Activated T-cell treated with anti-CD3 and anti-CD28 coated beads, Interleukin-2, amount 50 U/mL, for 24 hours (primary cell): ENCODE measurements around the gene COG7.
"Not testable (repeated sequence)": the region's sequence is repeated elsewhere in the genome, so short reads cannot be mapped to it uniquely, and the experiment has no call there.

Experiments
- DNase-seq: peaks from one replicate; pipeline ENCODE4 v3.0.0-alpha.2; 2020
- H3K27ac Mint-ChIP-seq: 2 replicates; pipeline ENCODE4 v1.8.0; 2020; ENCODE audit warnings: mild to moderate bottlenecking, mixed read lengths
- H3K27me3 Mint-ChIP-seq: 2 replicates; pipeline ENCODE4 v1.8.0; 2020; ENCODE audit warnings: mixed read lengths
- H3K36me3 Mint-ChIP-seq: 2 replicates; pipeline ENCODE4 v1.8.0; 2020; ENCODE audit warnings: low read depth, mixed read lengths
- H3K4me1 Mint-ChIP-seq: 2 replicates; pipeline ENCODE4 v1.8.0; 2020; ENCODE audit warnings: low read depth, mixed read lengths
- H3K4me3 Mint-ChIP-seq: 2 replicates; pipeline ENCODE4 v1.8.0; 2020; ENCODE audit warnings: mild to moderate bottlenecking, moderate library complexity, mixed read lengths
- H3K9me3 Mint-ChIP-seq: 2 replicates; pipeline ENCODE4 v1.8.0; 2020; ENCODE audit warnings: mixed read lengths

The COG7 gene

GRCh38 chr16:23392223-23392600, 60.8 kb downstream of the COG7 start:
- Mint-ChIP-seq H3K27ac (no peak overlapping the region), H3K9me3 (no peaks in the 10 kb centered on the region), H3K27me3 (no peaks in the 10 kb centered on the region), H3K36me3 (peaks cover 88% of the 10 kb centered on the region), H3K4me1 (no peaks in the 10 kb centered on the region), H3K4me3 (no peak overlapping the region)
- DNase-seq: no peak

GRCh38 chr16:23391381-23392222, 61.4 kb downstream of the COG7 start:
- Mint-ChIP-seq H3K4me3 (no peak overlapping the region), H3K36me3 (peaks cover 83% of the 10 kb centered on the region), H3K27me3 (no peaks in the 10 kb centered on the region), H3K9me3 (no peaks in the 10 kb centered on the region), H3K27ac (no peak overlapping the region), H3K4me1 (no peaks in the 10 kb centered on the region)
- no peak for DNase-seq

- H3K27me3 Mint-ChIP-seq, H3K4me3 Mint-ChIP-seq, DNase-seq, H3K9me3 Mint-ChIP-seq, H3K4me1 Mint-ChIP-seq, H3K27ac Mint-ChIP-seq: not testable (repeated sequence)
- H3K36me3 Mint-ChIP-seq: peaks cover 68% of the 10 kb centered on the region
These were observed 63.1 kb downstream of the COG7 start for GRCh38 chr16:23389936-23390335.

GRCh38 chr16:23389201-23389600, 63.8 kb downstream of the COG7 start:
- H3K4me1 Mint-ChIP-seq: no peaks in the 10 kb centered on the region
- H3K9me3 Mint-ChIP-seq: no peaks in the 10 kb centered on the region
- H3K36me3 Mint-ChIP-seq: peaks cover 65% of the 10 kb centered on the region
- H3K27ac Mint-ChIP-seq: no peak overlapping the region
- no peak for DNase-seq
- H3K4me3 Mint-ChIP-seq: no peak overlapping the region
- no peaks in the 10 kb centered on the region for H3K27me3 Mint-ChIP-seq

- no peak overlapping the region for H3K4me3 Mint-ChIP-seq
- no peaks in the 10 kb centered on the region for H3K27me3 Mint-ChIP-seq
- DNase-seq: no peak
- no peaks in the 10 kb centered on the region for H3K4me1 Mint-ChIP-seq
- H3K27ac Mint-ChIP-seq: no peak overlapping the region
- H3K9me3 Mint-ChIP-seq: no peaks in the 10 kb centered on the region
- H3K36me3 Mint-ChIP-seq: peaks cover 60% of the 10 kb centered on the region
These were observed 64.2 kb downstream of the COG7 start for GRCh38 chr16:23388786-23389185.

GRCh38 chr16:23387666-23388065, 65.3 kb downstream of the COG7 start:
- no peak overlapping the region for H3K27ac Mint-ChIP-seq

GRCh38 chr16:23385441-23385840, 67.5 kb downstream of the COG7 start:
- DNase-seq: no peak
- Mint-ChIP-seq H3K36me3 (peaks cover 27% of the 10 kb centered on the region), H3K27ac (no peak overlapping the region), H3K4me1 (no peaks in the 10 kb centered on the region), H3K27me3 (no peaks in the 10 kb centered on the region), H3K9me3 (no peaks in the 10 kb centered on the region), H3K4me3 (no peak overlapping the region)

More at GRCh38 chr16:23387666-23388065, 65.3 kb downstream of the COG7 start:
- Mint-ChIP-seq H3K9me3 (no peaks in the 10 kb centered on the region), H3K4me3 (no peak overlapping the region), H3K4me1 (no peaks in the 10 kb centered on the region), H3K27me3 (no peaks in the 10 kb centered on the region), H3K36me3 (peaks cover 49% of the 10 kb centered on the region)
- DNase-seq: no peak

GRCh38 chr16:23384878-23385277, 68.1 kb downstream of the COG7 start:
- no peaks in the 10 kb centered on the region for H3K4me1 Mint-ChIP-seq
- H3K27me3 Mint-ChIP-seq: no peaks in the 10 kb centered on the region
- peaks cover 24% of the 10 kb centered on the region for H3K36me3 Mint-ChIP-seq
- no peak for DNase-seq
- H3K27ac Mint-ChIP-seq: no peak overlapping the region
- no peak overlapping the region for H3K4me3 Mint-ChIP-seq
- H3K9me3 Mint-ChIP-seq: no peaks in the 10 kb centered on the region

- no peaks in the 10 kb centered on the region for H3K4me1 Mint-ChIP-seq
- H3K9me3 Mint-ChIP-seq: no peaks in the 10 kb centered on the region
These were observed 69.1 kb downstream of the COG7 start for GRCh38 chr16:23383881-23384280.

GRCh38 chr16:23382279-23382678, 70.7 kb downstream of the COG7 start:
- H3K27me3 Mint-ChIP-seq: no peaks in the 10 kb centered on the region
- H3K4me3 Mint-ChIP-seq: no peak overlapping the region
- H3K9me3 Mint-ChIP-seq: no peaks in the 10 kb centered on the region
- H3K4me1 Mint-ChIP-seq: no peaks in the 10 kb centered on the region
- H3K36me3 Mint-ChIP-seq: peaks cover 2% of the 10 kb centered on the region
- H3K27ac Mint-ChIP-seq: no peak overlapping the region
- no peak for DNase-seq

More at GRCh38 chr16:23383881-23384280, 69.1 kb downstream of the COG7 start:
- Mint-ChIP-seq H3K27ac (no peak overlapping the region), H3K27me3 (no peaks in the 10 kb centered on the region), H3K36me3 (peaks cover 14% of the 10 kb centered on the region), H3K4me3 (no peak overlapping the region)
- DNase-seq: no peak

- not testable (repeated sequence) for H3K36me3 Mint-ChIP-seq, H3K4me1 Mint-ChIP-seq, H3K27ac Mint-ChIP-seq, DNase-seq, H3K27me3 Mint-ChIP-seq, H3K4me3 Mint-ChIP-seq, H3K9me3 Mint-ChIP-seq
These were observed 71.3 kb downstream of the COG7 start for GRCh38 chr16:23381702-23382101.

GRCh38 chr16:23380501-23380951, 72.5 kb downstream of the COG7 start:
- no peak for DNase-seq
- H3K4me1 Mint-ChIP-seq: no peaks in the 10 kb centered on the region
- no peaks in the 10 kb centered on the region for H3K9me3 Mint-ChIP-seq
- H3K27ac Mint-ChIP-seq: no peak overlapping the region
- H3K27me3 Mint-ChIP-seq: no peaks in the 10 kb centered on the region
- H3K4me3 Mint-ChIP-seq: no peak overlapping the region
- H3K36me3 Mint-ChIP-seq: no peaks in the 10 kb centered on the region

- Mint-ChIP-seq H3K36me3 (no peaks in the 10 kb centered on the region), H3K9me3 (no peaks in the 10 kb centered on the region), H3K27me3 (no peaks in the 10 kb centered on the region), H3K4me3 (no peak overlapping the region), H3K27ac (no peak overlapping the region), H3K4me1 (no peaks in the 10 kb centered on the region)
- no peak for DNase-seq
These were observed 73.3 kb downstream of the COG7 start for GRCh38 chr16:23379707-23380106.

GRCh38 chr16:23378921-23379320, 74.1 kb downstream of the COG7 start:
- Mint-ChIP-seq H3K4me3 (no peak overlapping the region), H3K4me1 (no peaks in the 10 kb centered on the region), H3K9me3 (no peaks in the 10 kb centered on the region), H3K36me3 (no peaks in the 10 kb centered on the region), H3K27me3 (no peaks in the 10 kb centered on the region), H3K27ac (no peak overlapping the region)
- DNase-seq: no peak

- Mint-ChIP-seq H3K27ac (no peak overlapping the region), H3K36me3 (no peaks in the 10 kb centered on the region), H3K27me3 (no peaks in the 10 kb centered on the region), H3K4me3 (no peak overlapping the region), H3K4me1 (no peaks in the 10 kb centered on the region), H3K9me3 (no peaks in the 10 kb centered on the region)
- DNase-seq: no peak
These were observed 74.7 kb downstream of the COG7 start for GRCh38 chr16:23378256-23378655.
